Esophagus (tissue), 2 donors: ENCODE data around the gene DOCK2. TPM values are rescaled to one million over a fixed set of nuclear protein-coding genes. Genes with fewer than 3 reads are reported as not detected.

ENCODE experiments used
- H3K27ac ChIP-seq, 2 donors: one replicate each; pipeline ENCODE4 v1.5.1; 2013; ENCODE audit warnings: low read depth in 2 of 2, mild to moderate bottlenecking in 2 of 2, inconsistent platforms in 1 of 2, low read length in 1 of 2, moderate library complexity in 1 of 2
- H3K27me3 ChIP-seq, 2 donors: one replicate each; pipeline ENCODE4 v1.6.1; 2013; ENCODE audit warnings: low read length in 2 of 2, control low read depth in 1 of 2, mild to moderate bottlenecking in 1 of 2; ENCODE audit not compliant: insufficient read depth in 2 of 2, control insufficient read depth in 1 of 2
- H3K36me3 ChIP-seq, 2 donors: one replicate each; pipeline ENCODE4 v1.6.1; 2013; ENCODE audit warnings: low read length in 1 of 2; ENCODE audit not compliant: control insufficient read depth in 2 of 2, insufficient read depth in 2 of 2
- H3K4me1 ChIP-seq, 2 donors: one replicate each; pipeline ENCODE4 v1.6.1; 2013; ENCODE audit warnings: low read length in 1 of 2; ENCODE audit not compliant: control insufficient read depth in 2 of 2, insufficient read depth in 2 of 2
- H3K4me3 ChIP-seq, 2 donors: one replicate each; pipeline ENCODE4 v1.5.1; 2013; ENCODE audit warnings: low read length in 2 of 2, mild to moderate bottlenecking in 2 of 2, low read depth in 1 of 2, moderate library complexity in 1 of 2
- H3K9me3 ChIP-seq, 2 donors: one replicate each; pipeline ENCODE4 v1.6.1; 2013; ENCODE audit warnings: mild to moderate bottlenecking in 2 of 2, low read depth in 1 of 2, low read length in 1 of 2, moderate library complexity in 1 of 2; ENCODE audit not compliant: control insufficient read depth in 2 of 2, insufficient read depth in 1 of 2
- WGBS, 2 donors: extraction: QIAGEN DNeasy Blood & Tissue Kit; methylation state at CpG; one replicate each; pipeline ENCODE4 v1.1.7; 2013; 5-methylcytosine and 5-hydroxymethylcytosine counted together
- polyA plus RNA-seq, 2 donors: library from polyadenylated mRNA; stranded (reverse); fragments of 200-250 nt; gene quantifications; one replicate each; pipeline ENCODE4 v1.2.3, GENCODE V29; 2013
- donor health status: healthy with polysubstance abuse.
- donor health status: Bipolar disorder and iron deficiency.

DOCK2 gene
- polyA plus RNA-seq, 2 donors = 0.86 to 1.2 TPM

DNA sequence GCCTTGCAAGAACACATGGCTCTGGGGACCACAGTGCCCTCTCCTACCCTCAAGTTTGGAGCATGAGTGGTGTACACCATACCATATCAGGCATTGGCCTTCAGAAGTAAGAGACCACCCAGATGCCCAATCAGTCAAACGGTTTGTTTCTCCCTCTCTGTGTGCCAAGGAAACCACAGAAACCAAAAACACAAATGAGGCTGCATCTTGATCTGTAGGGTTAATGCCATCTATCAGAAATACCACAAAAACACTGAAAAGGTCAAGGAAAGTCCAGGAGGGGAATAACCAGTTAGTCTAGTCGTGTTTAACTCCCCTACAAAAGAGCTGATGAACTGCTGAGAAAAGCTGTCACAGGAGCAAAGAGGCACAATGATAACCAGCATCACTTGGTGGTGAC is 264.8 kb downstream of the DOCK2 start:
- no peaks in the 10 kb centered on the region for H3K27me3 ChIP-seq
- 31 to 41% methylated on average over 2 of the region's 2 CpGs for WGBS, 2 donors
- no peaks in the 10 kb centered on the region for H3K36me3 ChIP-seq
- H3K4me1 ChIP-seq = no peaks in the 10 kb centered on the region
- H3K4me3 ChIP-seq = no peak overlapping the region
- no peaks in the 10 kb centered on the region for H3K9me3 ChIP-seq
- H3K27ac ChIP-seq = no peak overlapping the region

DNA sequence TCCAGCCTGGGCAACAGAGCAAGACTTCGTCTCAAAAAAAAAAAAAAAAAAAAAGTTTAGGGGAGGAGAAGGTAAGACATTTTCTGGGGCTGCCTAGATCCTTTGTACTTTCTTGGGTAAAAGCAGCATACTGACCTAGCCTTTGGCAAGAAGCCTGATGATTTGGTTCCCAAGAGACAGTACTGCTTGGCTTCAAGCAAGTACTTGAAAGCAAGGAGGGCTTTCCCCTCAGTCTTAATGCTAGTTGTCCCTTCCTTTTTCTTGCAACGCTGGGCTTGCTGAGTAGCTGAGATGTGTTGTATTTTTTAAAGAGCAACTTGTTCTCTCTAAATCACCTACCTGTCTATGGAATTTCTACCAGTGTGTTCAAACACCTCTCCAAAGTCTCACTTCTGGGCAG is 267.0 kb downstream of the DOCK2 start:
- WGBS, 2 donors = 64 to 76% methylated on average over 2 of the region's 2 CpGs
- Histone ChIP-seq H3K9me3 (no peaks in the 10 kb centered on the region), H3K27me3 (no peaks in the 10 kb centered on the region), H3K4me3 (no peak overlapping the region), H3K27ac (no peak overlapping the region), H3K4me1 (no peaks in the 10 kb centered on the region), H3K36me3 (no peaks in the 10 kb centered on the region)

DNA sequence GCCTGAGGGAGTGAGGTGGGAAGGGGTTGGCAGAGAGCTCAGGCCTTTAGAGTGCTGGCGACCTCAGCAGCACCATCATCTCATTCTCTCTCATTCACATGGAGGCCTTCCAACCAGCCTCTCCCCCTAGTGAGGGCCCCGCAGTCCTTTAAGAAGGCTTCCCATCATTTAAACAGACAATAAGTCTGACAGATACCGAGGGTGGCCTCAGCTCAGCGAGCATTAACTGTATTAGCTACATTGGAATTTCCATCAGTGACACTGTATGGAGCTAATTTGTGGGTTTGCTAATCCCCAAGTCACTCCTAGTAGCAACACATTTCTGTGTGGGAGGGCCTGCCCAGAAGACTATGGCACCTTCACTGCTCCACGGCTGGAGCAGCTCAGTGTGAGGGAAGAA is 267.4 kb downstream of the DOCK2 start:
- Histone ChIP-seq H3K27ac (no peak overlapping the region), H3K27me3 (no peaks in the 10 kb centered on the region), H3K4me1 (no peaks in the 10 kb centered on the region), H3K9me3 (no peaks in the 10 kb centered on the region), H3K36me3 (no peaks in the 10 kb centered on the region), H3K4me3 (no peak overlapping the region)
- 65 to 67% methylated on average over 5 of the region's 5 CpGs for WGBS, 2 donors

DNA sequence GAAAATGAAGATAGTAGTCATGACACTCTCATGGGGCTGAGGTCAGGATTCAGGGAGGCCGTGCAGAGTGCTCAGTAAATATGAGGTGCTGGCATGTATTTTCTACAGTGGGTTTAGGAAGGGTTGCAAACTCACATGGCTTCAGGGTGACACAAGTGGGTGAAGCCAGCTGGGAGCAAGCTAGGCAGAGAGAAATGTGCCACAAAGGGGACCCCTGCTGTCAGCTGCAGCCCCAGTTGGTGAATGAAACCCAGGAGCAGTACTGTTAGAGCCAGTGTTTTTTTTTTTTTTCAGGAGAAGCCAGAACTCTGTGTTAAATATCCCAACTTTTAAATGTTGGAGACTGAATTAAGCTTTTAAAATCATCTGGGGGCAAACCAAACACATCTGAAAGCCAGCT is 267.9 kb downstream of the DOCK2 start:
- H3K4me1 ChIP-seq = no peaks in the 10 kb centered on the region
- WGBS, 2 donors = 84 to 88% methylated on average over 1 of the region's 1 CpG
- no peaks in the 10 kb centered on the region for H3K36me3 ChIP-seq
- no peaks in the 10 kb centered on the region for H3K9me3 ChIP-seq
- no peaks in the 10 kb centered on the region for H3K27me3 ChIP-seq
- no peak overlapping the region for H3K27ac ChIP-seq
- no peak overlapping the region for H3K4me3 ChIP-seq

DNA sequence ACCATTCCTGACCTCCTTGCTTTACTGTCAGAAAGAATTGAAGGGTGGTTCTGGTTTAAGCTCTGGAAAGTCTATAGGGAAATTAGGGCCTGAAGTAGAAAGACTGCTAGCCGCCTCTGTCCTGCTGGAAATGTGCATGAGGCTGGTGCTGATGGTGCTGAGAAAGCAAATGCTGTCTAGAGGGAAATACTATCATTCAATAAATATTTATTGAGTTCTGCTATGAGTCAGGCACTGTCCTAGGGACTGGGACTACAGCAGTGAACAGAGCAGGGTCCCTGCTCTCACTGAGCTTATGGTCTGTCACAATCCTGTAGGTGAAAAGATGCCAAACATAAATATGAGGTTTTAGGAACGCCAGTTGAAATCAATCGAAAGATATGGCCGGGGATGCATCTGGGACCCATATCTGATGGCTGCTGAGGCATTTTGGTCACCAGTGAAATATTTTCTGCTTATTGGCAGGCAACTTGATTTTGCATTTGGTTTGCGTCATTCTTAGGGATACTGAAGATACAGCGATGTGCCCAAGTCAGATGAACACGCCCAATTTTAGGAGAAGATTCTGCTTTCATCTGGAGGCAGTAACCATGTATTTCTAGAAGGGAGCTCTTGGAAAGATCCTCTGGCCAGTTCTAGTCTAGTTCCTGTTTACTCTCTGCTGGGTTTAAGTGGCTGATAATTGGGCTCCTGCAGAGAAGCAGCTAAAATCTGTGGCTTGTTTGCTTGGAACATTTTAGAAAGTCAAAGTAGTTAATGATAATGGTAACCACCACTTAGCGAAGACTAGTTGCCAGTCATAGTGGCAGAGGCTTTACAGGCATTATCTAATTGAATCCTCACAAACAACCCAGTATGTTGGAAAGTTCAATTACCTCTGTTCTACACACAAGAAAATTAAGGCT is 269.9 kb downstream of the DOCK2 start:
- no peaks in the 10 kb centered on the region for H3K9me3 ChIP-seq
- WGBS, 2 donors = 80% methylated on average over 8 of the region's 8 CpGs
- H3K4me1 ChIP-seq = no peaks in the 10 kb centered on the region
- no peak overlapping the region for H3K27ac ChIP-seq
- H3K4me3 ChIP-seq = no peak overlapping the region
- H3K36me3 ChIP-seq = no peaks in the 10 kb centered on the region
- H3K27me3 ChIP-seq = no peaks in the 10 kb centered on the region

DNA sequence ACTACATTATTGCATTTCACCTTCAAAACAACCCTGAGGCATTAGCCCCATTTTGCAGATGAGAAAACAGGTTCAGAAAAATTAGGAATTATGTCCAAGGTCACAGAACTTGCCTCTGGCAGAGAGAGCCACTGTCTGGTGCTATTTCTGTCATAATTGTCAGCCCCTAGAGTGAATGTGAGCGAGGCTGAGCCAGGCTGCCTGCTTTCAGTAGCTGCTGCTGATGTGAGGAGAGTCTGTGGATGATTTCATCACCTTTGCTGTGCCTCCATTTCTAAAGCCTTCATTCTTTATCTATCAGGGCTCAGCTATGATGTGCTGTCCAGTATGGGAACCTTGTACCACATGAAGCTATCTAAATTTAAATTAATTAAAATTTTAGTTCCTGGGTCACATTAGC is 271.8 kb downstream of the DOCK2 start:
- 59 to 68% methylated on average over 1 of the region's 1 CpG for WGBS, 2 donors
- H3K4me1 ChIP-seq = no peaks in the 10 kb centered on the region
- H3K9me3 ChIP-seq = no peaks in the 10 kb centered on the region
- no peak overlapping the region for H3K27ac ChIP-seq
- no peaks in the 10 kb centered on the region for H3K36me3 ChIP-seq
- no peaks in the 10 kb centered on the region for H3K27me3 ChIP-seq
- no peak overlapping the region for H3K4me3 ChIP-seq

DNA sequence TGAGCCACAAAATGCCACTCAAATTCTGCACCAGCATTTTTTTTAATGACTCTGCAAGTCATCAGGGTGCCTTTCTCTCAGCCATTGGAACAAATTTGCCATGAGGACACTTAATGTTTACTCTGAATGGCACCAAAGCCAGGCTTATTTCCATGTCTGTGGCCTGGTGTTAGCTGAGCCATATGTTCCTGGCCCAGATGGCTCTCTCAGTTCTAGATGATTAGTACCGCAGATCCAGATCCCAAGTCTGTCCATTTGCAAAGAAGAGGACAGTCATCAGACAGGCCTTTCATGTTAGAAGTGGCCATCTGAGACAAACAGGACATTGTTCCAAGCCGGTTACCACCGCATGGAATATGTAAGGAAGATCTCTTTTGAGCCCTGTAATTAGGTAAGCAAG is 272.9 kb downstream of the DOCK2 start:
- Histone ChIP-seq H3K4me3 (no peak overlapping the region), H3K27me3 (no peaks in the 10 kb centered on the region), H3K27ac (no peak overlapping the region), H3K9me3 (no peaks in the 10 kb centered on the region), H3K4me1 (peaks cover 0 to 4% of the 10 kb centered on the region in 2 donors), H3K36me3 (no peaks in the 10 kb centered on the region)
- WGBS, 2 donors = 76 to 95% methylated on average over 3 of the region's 3 CpGs

DNA sequence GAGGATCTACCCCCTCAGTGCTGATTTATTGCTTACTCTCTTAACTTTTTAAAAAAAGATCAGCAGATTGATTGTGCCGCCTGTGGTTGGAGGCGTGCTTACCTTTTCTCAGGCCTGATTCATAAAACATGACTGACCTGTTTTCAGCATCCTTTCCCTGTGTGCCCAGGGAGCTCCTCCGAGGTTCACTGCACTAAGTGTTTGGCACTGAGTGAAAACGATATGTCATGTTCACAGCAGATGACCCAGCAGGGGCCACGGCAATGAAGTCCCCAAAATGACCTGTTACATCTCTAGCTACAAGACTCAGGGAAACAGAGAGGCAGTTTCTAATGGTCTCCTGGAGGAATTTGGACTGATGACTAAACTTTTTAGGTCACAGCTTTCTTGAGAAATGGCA is 273.3 kb downstream of the DOCK2 start:
- peaks cover 0 to 4% of the 10 kb centered on the region in 2 donors for H3K4me1 ChIP-seq
- H3K27me3 ChIP-seq = no peaks in the 10 kb centered on the region
- H3K27ac ChIP-seq = no peak overlapping the region
- WGBS, 2 donors = 74 to 80% methylated on average over 5 of the region's 5 CpGs
- H3K4me3 ChIP-seq = no peak overlapping the region
- H3K36me3 ChIP-seq = no peaks in the 10 kb centered on the region
- no peaks in the 10 kb centered on the region for H3K9me3 ChIP-seq

DNA sequence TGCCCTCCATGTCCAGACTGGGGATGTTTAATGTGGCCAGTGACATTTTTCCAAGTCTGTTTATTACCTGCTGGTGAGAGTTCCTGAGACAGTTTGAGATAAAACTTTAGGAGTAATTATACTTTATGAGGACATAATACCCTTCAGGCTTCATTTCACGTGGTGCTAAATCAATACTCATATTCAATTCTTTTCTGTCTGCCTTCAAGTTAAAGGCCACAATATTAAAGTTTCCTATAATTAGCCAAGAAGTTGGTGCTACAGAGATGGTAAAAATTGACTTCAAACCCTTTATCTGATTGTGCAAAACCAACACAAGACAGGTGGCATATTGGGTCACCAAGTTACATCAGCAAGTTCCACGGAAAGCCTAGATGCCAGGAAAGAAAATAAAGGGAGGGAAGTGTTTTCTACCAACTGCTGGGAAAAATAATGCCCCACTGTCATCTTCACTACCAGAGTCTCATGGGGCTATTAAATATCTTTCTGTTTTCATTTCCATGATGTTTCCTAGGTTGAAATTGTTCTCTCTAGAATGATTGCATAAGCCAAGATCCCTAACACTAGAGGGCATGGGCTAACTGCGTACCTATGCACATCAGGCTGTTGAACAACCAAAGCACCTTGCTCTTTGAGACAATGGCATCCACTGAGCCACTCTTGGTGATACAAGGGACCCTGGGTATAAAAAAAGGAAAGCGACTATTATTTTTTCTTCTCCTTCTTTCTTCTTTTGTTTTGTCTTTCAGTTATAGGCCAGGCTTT is 274.6 kb downstream of the DOCK2 start:
- Histone ChIP-seq H3K4me1 (peaks cover 0 to 4% of the 10 kb centered on the region in 2 donors), H3K36me3 (no peaks in the 10 kb centered on the region), H3K27me3 (no peaks in the 10 kb centered on the region), H3K9me3 (no peaks in the 10 kb centered on the region), H3K27ac (no peak overlapping the region), H3K4me3 (no peak overlapping the region)
- 75 to 90% methylated on average over 4 of the region's 4 CpGs for WGBS, 2 donors
